Retinal pigment epithelial cell (primary cell): Measurements from ENCODE around the gene KCNQ5.
A peak's percentile ranks its signal among the peaks of the same experiment; 100 is the strongest.

ENCODE experiments used
- DNase-seq: peaks from one replicate; pipeline ENCODE4 v3.0.0-alpha.2; 2010; ENCODE audit warnings: low read depth
- H3K4me3 ChIP-seq: 2 replicates; pipeline ENCODE4 v1.5.1; 2011; ENCODE audit warnings: mild to moderate bottlenecking, low read length, control low read depth, moderate library complexity
- CTCF ChIP-seq: conservative IDR thresholded peaks from 2 replicates; pipeline ENCODE4 v1.5.1; 2011; ENCODE audit warnings: low read depth, low read length, control low read depth, inconsistent platforms

Gene KCNQ5

DNA sequence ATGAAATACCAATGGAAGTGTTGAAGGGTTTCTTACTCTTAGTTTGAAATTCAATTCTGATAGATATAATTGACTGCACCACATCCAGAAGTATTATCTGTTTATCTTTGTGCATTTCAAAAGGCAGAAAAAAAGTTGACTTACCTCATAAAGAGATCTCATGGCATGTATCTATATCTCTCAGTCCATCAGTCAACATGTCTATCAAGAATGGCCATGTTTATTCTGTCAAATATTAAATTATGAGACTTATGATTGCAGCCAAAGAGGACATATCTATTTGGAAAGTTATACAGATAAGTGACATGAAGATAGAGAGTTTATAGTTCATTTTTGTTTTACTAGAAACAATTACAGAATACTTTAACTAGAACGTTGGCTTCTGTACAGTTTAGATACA lies 325.7 kb downstream of the KCNQ5 start:
- no peak overlapping the region for H3K4me3 ChIP-seq
- no peak for DNase-seq
- TF ChIP-seq CTCF, result no peak

DNA sequence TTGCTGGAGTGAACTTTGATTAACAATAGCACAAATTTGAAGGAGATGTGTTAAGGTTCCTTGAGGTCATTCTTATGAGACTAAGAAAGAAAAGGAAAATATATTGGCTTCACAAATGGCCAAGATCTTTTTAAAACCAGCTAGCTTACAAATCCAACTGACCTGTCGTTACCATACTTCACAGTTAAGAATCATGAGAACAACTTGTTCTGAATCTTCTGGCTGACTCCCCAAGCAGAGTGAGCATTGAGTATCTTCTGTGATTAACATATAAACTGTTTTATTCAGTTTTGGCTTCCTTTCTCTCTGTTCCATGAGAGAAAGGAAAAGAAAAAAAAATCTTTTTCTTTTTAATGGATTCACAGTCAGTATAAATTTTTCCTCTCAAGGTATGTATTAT lies 326.3 kb downstream of the KCNQ5 start:
- TF ChIP-seq CTCF, result no peak

GRCh38 chr6:72950114-72950860 lies 328.4 kb downstream of the KCNQ5 start:
- H3K4me3 ChIP-seq, result peak overlapping the region; percentile 13
- peak; percentile 85 for DNase-seq
- no peak for TF ChIP-seq CTCF

More for the DNA sequence above, 326.3 kb downstream of the KCNQ5 start:
- DNase-seq, result no peak
- H3K4me3 ChIP-seq, result no peak overlapping the region

DNA sequence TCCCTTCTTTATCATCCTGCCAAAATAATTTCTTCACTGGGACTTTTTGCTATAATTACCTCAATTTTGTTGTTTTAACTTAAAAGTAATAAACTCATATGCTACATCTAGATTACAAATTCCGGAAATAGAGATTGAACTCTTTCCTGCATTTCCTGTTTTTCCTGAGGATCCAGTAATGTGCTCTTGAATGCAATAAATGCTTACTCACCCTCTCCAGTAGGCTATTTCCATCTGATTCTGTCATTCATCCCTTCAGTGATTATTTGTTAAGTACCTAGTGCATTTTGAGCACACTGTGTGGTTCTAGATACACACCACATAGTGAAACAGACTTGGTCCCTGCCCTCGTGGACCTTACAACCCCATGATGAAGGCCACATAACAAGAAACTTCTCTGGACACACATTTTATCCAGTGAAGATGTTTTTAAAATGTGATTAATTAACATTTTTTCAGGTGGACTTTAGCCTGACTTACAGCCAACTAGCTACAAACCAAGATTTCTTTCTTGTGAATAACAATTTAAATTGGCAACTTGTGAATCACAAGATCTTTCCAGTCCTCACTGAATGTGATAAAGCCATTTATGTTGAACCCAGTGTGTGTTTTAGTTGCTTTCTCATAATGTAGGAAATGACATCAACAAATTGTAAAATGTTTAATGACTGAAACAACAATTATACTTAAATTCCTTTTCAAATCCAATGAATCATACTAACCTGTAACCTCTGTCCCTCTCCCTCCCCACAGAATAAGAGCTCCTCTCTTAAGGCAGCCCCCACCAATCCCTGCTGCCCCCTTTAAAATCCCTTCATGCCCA lies 331.2 kb downstream of the KCNQ5 start:
- no peak for TF ChIP-seq CTCF
- no peak overlapping the region for H3K4me3 ChIP-seq
- DNase-seq, result no peak

- no peak for TF ChIP-seq CTCF
- DNase-seq, result no peak
- H3K4me3 ChIP-seq, result no peak overlapping the region
Observed at GRCh38 chr6:72953971-72954381, 332.1 kb downstream of the KCNQ5 start.

- no peak for DNase-seq
- H3K4me3 ChIP-seq, result no peak overlapping the region
- no peak for TF ChIP-seq CTCF
Observed at GRCh38 chr6:72954716-72955115, 332.9 kb downstream of the KCNQ5 start.

DNA sequence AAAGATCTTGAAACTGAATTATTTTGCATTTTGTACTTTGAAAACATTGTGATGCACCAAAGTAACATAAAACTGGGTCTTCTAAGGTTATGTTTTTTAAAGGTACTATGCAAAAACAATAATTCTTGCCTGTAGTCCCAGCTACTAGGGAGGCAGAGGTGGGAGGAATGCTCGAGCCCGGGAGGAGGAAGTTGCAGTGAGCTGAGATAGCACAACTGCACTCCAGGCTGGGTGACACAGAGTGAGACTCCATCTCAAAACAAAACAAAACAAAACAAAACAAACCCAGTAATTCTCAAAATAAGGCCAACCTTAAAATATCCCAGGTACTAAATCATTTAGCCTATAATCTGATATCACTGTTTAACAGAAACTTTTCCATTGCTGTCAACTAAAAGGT lies 333.8 kb downstream of the KCNQ5 start:
- no peak for TF ChIP-seq CTCF
- H3K4me3 ChIP-seq, result no peak overlapping the region
- no peak for DNase-seq
